ENCODE measurements around the gene MED13L.

Gene MED13L

DNA sequence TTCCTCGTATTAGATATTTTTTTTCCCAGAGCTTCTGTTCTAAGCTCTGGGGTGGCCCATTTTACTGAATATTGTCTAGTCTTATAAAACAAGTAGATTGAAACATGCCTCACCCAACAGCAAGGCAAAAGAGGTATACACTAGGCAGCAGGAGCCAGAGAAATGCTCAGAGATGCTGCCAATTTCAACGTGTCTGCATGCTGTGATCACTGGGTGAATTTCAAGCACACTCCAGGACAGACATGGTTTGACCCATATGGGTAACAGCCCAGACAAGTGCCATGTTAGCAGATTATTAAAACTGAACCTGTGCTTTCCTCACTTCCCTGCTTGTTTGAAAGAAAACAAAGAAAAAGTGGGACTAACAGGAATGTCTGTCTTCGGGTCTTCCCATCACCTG, 321.3 kb downstream of the MED13L start:
- in situ Hi-C loops (cut with MboI; ENCODE audit: low sequenced_read_pairs) = no loop called here

DNA sequence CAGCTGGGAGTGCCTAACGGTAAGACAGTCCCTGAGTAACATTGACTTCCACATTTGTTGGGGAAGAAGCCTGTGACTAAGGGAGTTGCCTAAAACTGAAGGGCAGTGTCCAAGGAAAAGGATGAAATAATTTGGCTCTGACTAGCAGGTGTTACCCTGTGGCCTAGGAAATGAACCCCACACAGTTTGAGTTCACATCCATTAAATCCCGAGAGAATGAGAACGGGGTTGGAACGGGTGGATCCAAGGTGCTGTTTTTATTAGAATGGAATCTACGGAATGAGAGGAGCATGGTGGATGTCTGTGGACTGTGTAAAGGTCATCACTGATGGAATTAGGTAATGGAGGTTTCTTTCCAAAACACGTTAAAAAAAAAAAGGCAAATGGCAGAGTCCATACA, 324.0 kb downstream of the MED13L start:
- in situ Hi-C loops (cut with MboI; ENCODE audit: low sequenced_read_pairs) = no loop called here

DNA sequence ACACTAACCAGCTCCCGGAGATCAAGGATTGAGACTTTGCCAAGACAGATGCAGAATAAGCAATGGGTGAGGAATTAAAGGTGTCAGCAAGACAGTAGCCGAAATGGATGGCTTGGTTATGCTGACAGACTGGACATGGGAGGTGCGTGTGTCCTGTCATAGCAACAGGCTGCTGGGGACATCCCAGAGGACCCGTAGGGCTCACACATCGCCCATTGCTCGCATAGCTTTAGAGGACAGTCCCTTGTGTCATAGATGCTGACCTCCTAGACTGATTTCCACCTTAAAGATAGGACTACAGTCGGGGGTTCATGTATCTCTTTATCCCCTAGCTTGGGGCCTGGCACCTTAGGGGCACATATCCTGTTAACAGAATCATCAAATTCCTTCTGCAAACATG, 324.5 kb downstream of the MED13L start:
- in situ Hi-C loops (cut with MboI; ENCODE audit: low sequenced_read_pairs) = no loop called here

- in situ Hi-C loops (cut with MboI; ENCODE audit: low sequenced_read_pairs) = no loop called here
Measured at GRCh38 chr12:115950959-115951358, 326.5 kb downstream of the MED13L start.

DNA sequence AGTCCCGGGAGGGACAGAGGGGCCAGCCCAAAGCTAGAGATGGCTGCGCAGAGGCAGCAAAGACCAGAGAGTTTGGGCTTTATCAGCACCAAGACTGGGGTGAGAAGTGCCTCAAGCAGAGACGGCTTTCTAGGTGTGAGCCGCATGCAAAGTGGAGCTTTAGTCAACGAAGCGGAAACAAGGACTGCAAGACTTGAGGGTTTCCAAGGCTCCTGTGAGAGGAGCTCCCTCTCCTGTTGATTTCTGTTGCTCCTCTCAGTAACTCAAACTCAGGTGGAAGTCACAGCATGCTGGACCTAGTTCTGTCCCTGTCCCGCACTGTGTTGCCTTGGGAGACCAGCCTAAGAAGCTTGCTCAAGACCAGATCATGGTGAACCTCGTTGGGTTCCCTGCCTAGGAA, 327.8 kb downstream of the MED13L start:
- in situ Hi-C loops (cut with MboI; ENCODE audit: low sequenced_read_pairs) = no loop called here

GRCh38 chr12:115947696-115948062, 329.8 kb downstream of the MED13L start:
- in situ Hi-C loops (cut with MboI; ENCODE audit: low sequenced_read_pairs) = no loop called here

DNA sequence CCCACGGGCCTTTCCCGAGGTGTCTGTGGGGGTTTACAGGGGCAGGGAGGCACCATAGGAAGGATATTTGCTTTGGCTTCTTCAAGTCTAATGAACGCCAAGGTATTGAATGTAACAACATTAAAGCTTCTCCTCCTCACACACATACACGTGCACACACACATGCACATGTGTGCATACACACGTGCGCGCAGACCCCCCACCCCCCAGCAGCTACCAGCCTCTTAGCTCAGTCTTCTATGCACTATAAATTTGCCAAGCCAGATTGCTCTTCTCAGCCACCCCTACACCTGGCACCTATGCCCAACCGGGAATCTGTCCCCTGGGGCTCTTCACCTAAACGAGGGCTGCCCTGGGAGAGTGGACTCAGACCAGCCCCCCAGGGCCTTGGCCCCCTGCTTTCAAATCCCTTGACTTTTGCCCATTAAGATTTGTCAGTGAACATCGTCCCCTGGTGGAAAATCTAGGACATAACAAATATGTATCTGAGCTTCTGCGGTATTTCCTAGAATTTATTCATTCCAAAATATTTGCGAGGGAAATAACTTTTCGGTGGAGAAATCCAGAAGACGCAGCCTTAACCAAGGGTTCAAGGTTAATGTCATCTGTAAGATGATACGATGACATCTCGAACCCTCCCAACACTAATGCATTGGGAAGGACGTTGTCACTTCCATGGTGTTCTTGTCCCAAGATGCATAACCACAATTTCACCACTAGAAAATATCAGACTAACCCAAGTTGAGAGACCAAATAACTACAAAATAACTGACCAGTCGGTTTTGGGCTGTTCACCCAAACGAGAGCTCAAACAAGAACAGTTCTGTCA, 330.4 kb downstream of the MED13L start:
- in situ Hi-C loops (cut with MboI; ENCODE audit: low sequenced_read_pairs) = no loop called here

GRCh38 chr12:115946092-115946491, 331.4 kb downstream of the MED13L start:
- in situ Hi-C loops (cut with MboI; ENCODE audit: low sequenced_read_pairs) = no loop called here

GRCh38 chr12:115945491-115945885, 332.0 kb downstream of the MED13L start:
- in situ Hi-C loops (cut with MboI; ENCODE audit: low sequenced_read_pairs) = no loop called here

GRCh38 chr12:115944837-115945490, 332.5 kb downstream of the MED13L start:
- in situ Hi-C loops (cut with MboI; ENCODE audit: low sequenced_read_pairs) = no loop called here

DNA sequence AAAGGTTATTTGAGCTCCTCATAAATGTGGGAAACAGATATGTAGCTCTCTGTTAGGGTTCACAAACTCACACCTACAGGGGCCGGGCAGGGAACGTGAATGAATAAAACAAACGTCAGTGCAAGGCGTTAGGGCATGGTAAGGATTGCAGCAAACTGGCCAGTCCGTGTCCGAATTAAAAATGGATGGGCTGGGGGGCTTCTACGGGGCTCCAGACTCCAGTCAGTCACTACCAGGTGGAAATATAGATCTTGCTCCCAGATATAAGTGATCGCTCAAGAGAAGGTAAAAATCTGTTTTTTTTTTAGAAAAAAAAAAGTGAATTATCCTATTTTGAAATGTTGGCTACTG, 333.1 kb downstream of the MED13L start:
- in situ Hi-C loops (cut with MboI; ENCODE audit: low sequenced_read_pairs) = no loop called here

- in situ Hi-C loops (cut with MboI; ENCODE audit: low sequenced_read_pairs) = no loop called here
Measured at GRCh38 chr12:115943630-115944391, 333.7 kb downstream of the MED13L start.

GRCh38 chr12:115943310-115943629, 334.2 kb downstream of the MED13L start:
- in situ Hi-C loops (cut with MboI; ENCODE audit: low sequenced_read_pairs) = no loop called here

DNA sequence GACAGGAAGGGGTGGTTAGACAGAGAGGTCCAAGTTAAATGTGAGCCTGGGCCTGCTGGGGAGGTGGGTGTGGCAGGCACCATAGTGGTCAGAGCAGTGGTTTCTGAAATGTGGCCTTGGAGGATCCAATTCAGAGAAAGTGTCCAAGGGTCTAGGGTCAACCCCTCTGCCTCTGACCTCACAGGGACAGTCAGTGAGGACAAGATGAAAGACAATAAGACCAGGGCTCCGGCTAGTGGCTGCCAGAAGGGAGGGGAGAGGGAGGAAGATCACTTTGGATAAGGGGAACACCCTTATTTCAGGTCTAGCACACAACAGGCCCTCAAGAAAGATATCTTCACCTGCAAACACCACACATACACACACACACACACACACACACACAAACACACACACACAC, 335.1 kb downstream of the MED13L start:
- in situ Hi-C loops (cut with MboI; ENCODE audit: low sequenced_read_pairs) = no loop called here

DNA sequence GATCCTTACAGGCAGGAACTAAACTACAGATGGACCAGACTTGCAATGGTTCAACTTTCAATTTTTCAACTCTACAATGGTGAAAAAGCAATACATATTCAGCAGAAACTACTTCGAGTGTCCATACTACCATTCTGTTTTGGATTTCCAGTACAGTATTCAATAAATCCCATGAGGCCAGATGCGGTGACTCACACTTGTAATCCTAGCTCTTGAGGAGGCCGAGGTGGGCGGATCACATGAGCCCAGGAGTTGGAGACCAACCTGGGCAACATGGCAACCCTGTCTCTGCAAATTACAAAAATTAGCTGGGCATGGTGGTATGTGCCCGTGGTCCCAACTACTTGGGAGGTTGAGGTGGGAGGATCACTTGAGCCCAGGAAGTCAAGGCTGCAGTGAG, 336.1 kb downstream of the MED13L start:
- in situ Hi-C loops (cut with MboI; ENCODE audit: low sequenced_read_pairs) = no loop called here

DNA sequence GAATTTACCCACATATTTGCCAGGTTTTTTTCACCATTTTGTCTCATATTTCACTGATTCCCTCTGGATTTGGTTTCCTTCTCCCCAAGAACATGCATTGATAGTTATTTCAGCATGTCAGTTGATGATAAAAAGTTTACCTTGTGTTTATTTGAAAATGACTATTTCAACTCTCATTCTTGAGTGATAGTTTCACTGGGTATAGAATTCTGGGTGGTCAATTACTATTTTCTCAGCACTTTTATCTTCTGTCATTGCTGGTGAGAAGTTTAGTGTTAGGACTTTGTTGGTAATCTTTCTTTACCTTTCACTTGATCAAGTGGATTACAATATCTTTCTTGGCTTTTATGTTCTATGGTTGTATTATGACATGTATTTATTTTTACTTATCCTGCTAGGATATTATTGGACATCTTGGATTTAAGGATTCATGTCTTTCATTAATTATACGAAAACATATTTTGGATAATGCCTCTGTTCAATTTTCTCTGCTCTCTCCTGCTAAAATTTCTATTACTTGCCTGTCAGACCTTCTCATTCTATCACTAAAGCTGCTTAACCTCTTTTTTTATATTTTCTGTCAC, 338.6 kb downstream of the MED13L start:
- in situ Hi-C loops (cut with MboI; ENCODE audit: low sequenced_read_pairs) = no loop called here

DNA sequence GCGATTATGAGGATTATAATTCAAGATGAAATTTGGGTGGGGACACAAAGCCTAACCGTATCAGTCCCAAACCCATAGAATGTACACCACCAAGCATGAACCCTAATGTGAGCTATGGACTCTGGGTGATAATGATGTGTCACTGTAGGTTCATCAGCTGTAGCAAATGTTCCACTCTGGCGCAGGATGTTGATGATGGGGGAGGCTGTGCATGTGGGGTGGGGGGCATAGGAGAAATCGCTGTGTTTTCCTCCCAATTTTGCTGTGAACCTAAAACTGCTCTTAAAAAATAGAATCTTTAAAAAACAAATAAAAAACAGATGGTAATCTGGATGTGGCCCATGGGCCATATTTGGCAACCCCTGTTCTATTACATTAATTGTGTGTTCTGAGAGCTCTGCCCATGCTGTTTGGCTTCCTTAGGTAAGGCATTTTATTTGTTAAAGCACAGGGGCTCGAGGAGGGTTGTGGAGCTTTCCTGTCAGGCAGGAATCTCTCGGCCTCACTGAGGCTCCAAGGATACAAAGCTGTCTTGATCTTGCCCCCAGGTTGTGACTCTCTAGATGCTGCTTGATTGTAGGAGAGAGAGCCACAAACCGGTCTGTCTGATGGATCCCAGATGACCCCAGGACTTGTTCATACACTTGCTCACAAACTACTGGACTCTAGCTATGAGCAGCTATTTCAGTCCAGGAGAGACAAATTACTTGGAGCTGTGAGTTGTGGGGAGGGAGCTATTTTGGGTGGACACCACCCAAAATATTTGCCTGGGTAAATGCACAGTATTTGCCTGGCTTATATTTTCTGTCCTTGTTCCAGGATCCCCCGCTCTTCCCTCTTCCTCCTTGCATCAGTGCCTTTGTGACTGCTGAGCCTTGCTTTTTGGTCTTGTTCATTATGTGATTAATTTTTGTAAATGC, 340.2 kb downstream of the MED13L start:
- in situ Hi-C loops (cut with MboI; ENCODE audit: low sequenced_read_pairs) = no loop called here

- in situ Hi-C loops (cut with MboI; ENCODE audit: low sequenced_read_pairs) = no loop called here
Measured at GRCh38 chr12:115934877-115935276, 342.6 kb downstream of the MED13L start.

DNA sequence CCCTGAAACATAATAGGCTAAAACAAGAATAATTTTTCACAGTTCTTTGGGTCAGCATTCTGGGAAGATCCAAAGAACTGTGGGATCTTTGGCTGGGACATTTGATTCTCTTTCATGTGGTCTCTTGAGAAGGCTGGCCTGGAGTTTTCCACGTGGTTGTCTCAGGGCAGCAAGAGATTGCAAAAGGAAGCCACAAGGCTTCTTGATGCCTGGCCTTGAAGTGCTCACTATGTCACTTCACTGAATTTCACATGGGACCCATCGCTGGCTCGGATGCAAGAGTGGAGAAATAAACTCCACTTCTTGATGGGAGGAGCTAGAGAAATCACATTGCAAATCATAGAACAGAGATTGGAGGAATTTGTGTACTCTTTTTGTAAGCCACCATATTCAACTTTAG, 343.4 kb downstream of the MED13L start:
- in situ Hi-C loops (cut with MboI; ENCODE audit: low sequenced_read_pairs) = no loop called here

- in situ Hi-C loops (cut with MboI; ENCODE audit: low sequenced_read_pairs) = no loop called here
Measured at GRCh38 chr12:115932066-115932465, 345.4 kb downstream of the MED13L start.

DNA sequence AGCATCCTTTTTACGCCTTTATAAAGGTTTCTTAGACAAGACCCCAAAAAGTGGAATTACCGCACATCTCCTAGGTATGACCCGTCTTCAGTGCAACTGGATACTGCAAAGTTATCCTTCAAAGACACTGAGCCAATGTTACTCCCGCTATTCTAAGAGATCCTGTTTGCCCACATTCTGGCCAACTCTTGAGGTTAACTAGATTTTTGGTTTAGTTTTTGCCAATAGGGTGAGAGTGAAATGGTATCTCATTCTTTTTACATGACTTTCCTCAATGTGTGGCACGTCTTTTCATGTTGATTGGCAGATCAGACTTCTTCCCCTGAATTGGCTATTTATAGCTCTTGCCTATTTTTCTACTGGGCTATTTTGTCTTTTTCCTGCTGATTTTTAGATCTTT, 347.2 kb downstream of the MED13L start:
- in situ Hi-C loops (cut with MboI; ENCODE audit: low sequenced_read_pairs) = no loop called here

Data from HL-60/S4 treated with retinoic acid at 250 ng/mL for 4 days and 3 days (cell line).